K562 (cell line): ENCODE results near the gene BEST3. TPM values are rescaled to one million over a fixed set of nuclear protein-coding genes. Genes with fewer than 3 reads are reported as not detected.

Experiments used
- ARNT ChIP-seq, 2 experiments: fragments of 450-650 bp; IDR thresholded peaks; 2 replicates each; pipeline ENCODE4 v1.6.1; 2016; ENCODE audit warnings: mild to moderate bottlenecking in 1 of 2
- ATF3 ChIP-seq, 2 experiments: fragments of 450-650 bp in 1 of 2; sonication (generic) in 1 of 2; formaldehyde crosslinking in 1 of 2; IDR thresholded peaks in 1 of 2; conservative IDR thresholded peaks in 1 of 2; 2 replicates each; pipeline versions ENCODE4 v1.6.1 to v1.8.1; 2016 to 2023; ENCODE audit warnings: mild to moderate bottlenecking in 2 of 2, moderate library complexity in 2 of 2, inconsistent platforms in 1 of 2, missing genetic modification reagents in 1 of 2
- CREB3 ChIP-seq: fragments of 450-650 bp; conservative IDR thresholded peaks from 2 replicates; pipeline ENCODE4 v1.6.1; 2016; ENCODE audit warnings: missing genetic modification characterization, low read depth, mild to moderate bottlenecking, missing compliant biosample characterization, moderate library complexity
- CREBBP ChIP-seq: IDR thresholded peaks from one replicate; pipeline ENCODE4 v1.6.1; 2012; ENCODE audit warnings: low read depth, mild to moderate bottlenecking, control low read depth, inconsistent platforms, low read length
- GABPA ChIP-seq: fragments of 200-800 bp; sonication (Bioruptor generic); conservative IDR thresholded peaks from 2 replicates; pipeline ENCODE4 v1.6.1; 2016; ENCODE audit warnings: low read depth, missing genetic modification characterization, missing compliant biosample characterization
- PHB ChIP-seq: fragments of 250-450 bp; sonication (Bioruptor Pico); IDR thresholded peaks from 2 replicates; pipeline ENCODE4 v1.5.0; 2021
- RERE ChIP-seq: sonication (generic); formaldehyde crosslinking; IDR thresholded peaks from 2 replicates; pipeline ENCODE4 v1.8.0; 2023; ENCODE audit warnings: missing genetic modification reagents, mild to moderate bottlenecking, borderline replicate concordance
- TCF3 ChIP-seq: sonication (generic); formaldehyde crosslinking; IDR thresholded peaks from 2 replicates; pipeline ENCODE4 v1.4.0; 2020; ENCODE audit warnings: mild to moderate bottlenecking, missing genetic modification reagents
- TSHZ1 ChIP-seq: fragments of 250-450 bp; sonication (Bioruptor Pico); IDR thresholded peaks from 2 replicates; pipeline ENCODE4 v1.4.0; 2020; ENCODE audit warnings: mild to moderate bottlenecking, moderate library complexity
- YY1 ChIP-seq, 3 experiments: IDR thresholded peaks; 2 replicates each; pipeline ENCODE4 v1.6.1; 2011; ENCODE audit warnings: low read length in 2 of 3, mild to moderate bottlenecking in 2 of 3, moderate library complexity in 2 of 3, borderline replicate concordance in 1 of 3, control low read depth in 1 of 3, low read depth in 1 of 3; ENCODE audit not compliant: insufficient read depth in 3 of 3, insufficient replicate concordance in 2 of 3, control insufficient read depth in 1 of 3, insufficient read length in 1 of 3; ENCODE audit errors: extremely low read depth in 1 of 3
- ZKSCAN3 ChIP-seq: fragments of 250-450 bp; sonication (Bioruptor Pico); IDR thresholded peaks from 2 replicates; pipeline ENCODE4 v1.4.0; 2020
- ZNF830 ChIP-seq: fragments of 250-450 bp; sonication (Bioruptor Pico); IDR thresholded peaks from 2 replicates; pipeline ENCODE4 v1.5.0; 2021; ENCODE audit warnings: mild to moderate bottlenecking
- polyA plus RNA-seq, 8 experiments: library from polyadenylated mRNA; depleted of rRNA in 4 of 8; stranded (reverse) in 5 of 8; unstranded in 3 of 8; fragments of >200 nt; fragmentation: Nextera tagmentation in 2 of 8; fragmentation: Illumina TruSeq in 1 of 8; extraction: Ambion mirVana in 2 of 8; extraction: Trizol in 1 of 8; gene quantifications; 2 replicates each; pipeline versions ENCODE4 v1.2.1 to v1.2.3, GENCODE V29; 2011 to 2014; ENCODE audit warnings: inconsistent platforms in 1 of 8, missing spikeins in 1 of 8
- total RNA-seq, 7 experiments: library from RNA; depleted of rRNA in 6 of 7; stranded (reverse); fragments of >200 nt in 6 of 7; fragmentation: Illumina TruSeq in 2 of 7; extraction: Trizol in 2 of 7; gene quantifications; 2 replicates each; pipeline versions ENCODE4 v1.2.1 to v1.2.3, GENCODE V29; 2011 to 2021; ENCODE audit warnings: low replicate concordance in 1 of 7

Gene BEST3
- total and polyA plus RNA-seq, 9 of the 15 experiments (the other 6 are each of a cell fraction or from before 2014, with no cell fraction given) = 0.15 TPM; not detected in 8

- no peak for TF ChIP-seq TSHZ1
- no peak for TF ChIP-seq CREBBP
- TF ChIP-seq GABPA (tag) = no peak
- TF ChIP-seq TCF3 (CRISPR knock-in tag) = peak; percentile 100
- no peak for TF ChIP-seq ZKSCAN3 (CRISPR knock-in tag)
- TF ChIP-seq ZNF830 (CRISPR knock-in tag) = no peak
- TF ChIP-seq ARNT (IDR thresholded peaks at IDR 0.05) = peak; percentile 88 to 99; a peak in 3 of 4 replicates
- peak in 1 of 3 experiments; percentile 48 for TF ChIP-seq YY1 (IDR thresholded peaks at IDR 0.05; ENCODE audit: borderline replicate concordance in 1 of 3, control insufficient read depth in 1 of 3, extremely low read depth in 1 of 3, insufficient read depth in 3 of 3, insufficient read length in 1 of 3, insufficient replicate concordance in 2 of 3, low read depth in 1 of 3, low read length in 2 of 3)
- TF ChIP-seq ATF3 (IDR thresholded peaks at IDR 0.05) = peak; percentile 44; the same call in 1 of the 2 replicates
- TF ChIP-seq ATF3 (CRISPR knock-in tag; conservative IDR thresholded peaks at IDR 0.05) = peak; percentile 73
- TF ChIP-seq CREB3 = peak; percentile 93
- TF ChIP-seq RERE (CRISPR knock-in tag) = no peak; the same call in 1 of the 2 replicates
- no peak for TF ChIP-seq PHB (CRISPR knock-in tag)
Measured at GRCh38 chr12:69623970-69624369, 75.1 kb downstream of the BEST3 start (continued).
